DOHH2 (cell line): Measurements from ENCODE around the gene FARP2.
"Not testable (repeated sequence)": the region's sequence is repeated elsewhere in the genome, so short reads cannot be mapped to it uniquely, and the experiment has no call there.

Source experiments
- H3F3A ChIP-seq: fragments of 200-600 bp; sonication (generic), shearing (Covaris generic); 2 replicates; pipeline ENCODE4 v1.6.0; 2016; ENCODE audit warnings: antibody characterized with exemption, mild to moderate bottlenecking; ENCODE audit not compliant: control insufficient read depth, insufficient read depth
- H3K27ac ChIP-seq: fragments of 200-600 bp; sonication (generic); 2 replicates; pipeline ENCODE4 v1.5.1; 2014; ENCODE audit warnings: low read depth, mild to moderate bottlenecking, low read length, moderate library complexity
- H3K27me3 ChIP-seq: fragments of 200-600 bp; sonication (generic); 2 replicates; pipeline ENCODE4 v1.6.1; 2014; ENCODE audit warnings: mild to moderate bottlenecking, low read length, mixed read lengths; ENCODE audit not compliant: control insufficient read depth
- H3K36me3 ChIP-seq: fragments of 200-600 bp; sonication (generic); 2 replicates; pipeline ENCODE4 v1.6.1; 2014; ENCODE audit warnings: mild to moderate bottlenecking, low read length, moderate library complexity, mixed read lengths; ENCODE audit not compliant: control insufficient read depth
- H3K4me1 ChIP-seq: fragments of 200-600 bp; sonication (generic); 2 replicates; pipeline ENCODE4 v1.6.1; 2014; ENCODE audit warnings: mild to moderate bottlenecking, low read length, mixed read lengths; ENCODE audit not compliant: control insufficient read depth
- H3K4me2 ChIP-seq: fragments of 200-600 bp; sonication (generic); 2 replicates; pipeline ENCODE4 v1.6.0; 2014; ENCODE audit warnings: mild to moderate bottlenecking, low read length, moderate library complexity
- H3K4me3 ChIP-seq: fragments of 200-600 bp; sonication (generic); 2 replicates; pipeline ENCODE4 v1.5.1; 2014; ENCODE audit warnings: mild to moderate bottlenecking, low read length, mixed read lengths
- H3K79me2 ChIP-seq: fragments of 200-600 bp; sonication (generic); 2 replicates; pipeline ENCODE4 v1.6.1; 2014; ENCODE audit warnings: mild to moderate bottlenecking, low read length, mixed read lengths; ENCODE audit not compliant: control insufficient read depth
- H3K9me2 ChIP-seq: fragments of 200-600 bp; sonication (generic); replicated peaks from 2 replicates; pipeline ENCODE4 v1.6.1; 2014; ENCODE audit warnings: mild to moderate bottlenecking, low read length, mixed read lengths; ENCODE audit not compliant: control insufficient read depth
- H3K9me3 ChIP-seq: fragments of 200-600 bp; sonication (generic); 2 replicates; pipeline ENCODE4 v1.6.1; 2014; ENCODE audit warnings: antibody characterized with exemption, low read length, mixed read lengths; ENCODE audit not compliant: control insufficient read depth, insufficient read depth
- H4K20me1 ChIP-seq: fragments of 200-600 bp; sonication (generic); 2 replicates; pipeline ENCODE4 v1.6.0; 2014; ENCODE audit warnings: low read depth, mild to moderate bottlenecking, antibody characterized with exemption, low read length, moderate library complexity; ENCODE audit not compliant: control insufficient read depth, insufficient read depth
- EZH2phosphoT487 ChIP-seq: fragments of 200-600 bp; sonication (generic); IDR thresholded peaks from 2 replicates; pipeline ENCODE4 v1.6.1; 2017; ENCODE audit warnings: borderline replicate concordance, mild to moderate bottlenecking, antibody characterized with exemption, low read length, moderate library complexity, mixed read lengths
- TF ChIP-seq, protein P1 (sequence below): fragments of 200-600 bp; sonication (generic); IDR thresholded peaks from one replicate; pipeline ENCODE4 v1.5.1; 2014; ENCODE audit warnings: antibody characterized with exemption, mild to moderate bottlenecking, low read depth, low read length; ENCODE audit not compliant: poor library complexity, severe bottlenecking

FARP2 gene

GRCh38 chr2:241451840-241452506 lies 95.9 kb downstream of the FARP2 start:
- H3K27me3 ChIP-seq: no peaks in the 10 kb centered on the region
- H3K4me2 ChIP-seq: no peak overlapping the region

DNA sequence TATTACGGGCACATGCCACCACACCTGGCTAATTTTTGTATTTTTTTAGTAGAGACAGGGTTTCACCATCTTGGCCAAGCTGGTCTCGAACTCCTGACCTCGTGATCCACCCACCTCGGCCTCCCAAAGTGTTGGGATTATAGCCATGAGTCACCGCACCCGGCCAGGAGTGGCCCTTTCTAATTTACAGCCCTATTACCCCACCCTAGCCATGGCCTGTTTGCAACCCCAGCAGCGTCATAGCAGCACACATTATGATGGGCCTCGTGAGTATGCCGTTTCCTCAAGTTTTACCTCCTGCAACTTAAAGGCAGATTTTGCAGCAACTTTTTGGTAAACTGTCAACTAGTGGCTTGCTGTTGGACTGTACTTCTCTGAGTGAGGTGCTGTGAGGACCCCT lies 97.8 kb downstream of the FARP2 start:
- not testable (repeated sequence) for H3K27ac ChIP-seq, H3F3A ChIP-seq, H3K79me2 ChIP-seq, H3K36me3 ChIP-seq, H3K4me1 ChIP-seq, H3K9me2 ChIP-seq, H3K4me3 ChIP-seq, H4K20me1 ChIP-seq, H3K9me3 ChIP-seq, H3K27me3 ChIP-seq, H3K4me2 ChIP-seq

More at GRCh38 chr2:241451840-241452506, 95.9 kb downstream of the FARP2 start:
- Histone ChIP-seq H3K79me2 (no peaks in the 10 kb centered on the region), H3K4me3 (no peak overlapping the region), H3K36me3 (no peaks in the 10 kb centered on the region), H3K9me2 (no peaks in the 10 kb centered on the region), H4K20me1 (no peaks in the 10 kb centered on the region), H3F3A (0 out of 2 replicates have a peak, but pooled peaks cover 5% of the 10 kb centered on the region), H3K9me3 (no peaks in the 10 kb centered on the region), H3K4me1 (no peaks in the 10 kb centered on the region), H3K27ac (no peak overlapping the region)
- TF ChIP-seq EZH2phosphoT487: no peak
- TF ChIP-seq, protein P1, sequence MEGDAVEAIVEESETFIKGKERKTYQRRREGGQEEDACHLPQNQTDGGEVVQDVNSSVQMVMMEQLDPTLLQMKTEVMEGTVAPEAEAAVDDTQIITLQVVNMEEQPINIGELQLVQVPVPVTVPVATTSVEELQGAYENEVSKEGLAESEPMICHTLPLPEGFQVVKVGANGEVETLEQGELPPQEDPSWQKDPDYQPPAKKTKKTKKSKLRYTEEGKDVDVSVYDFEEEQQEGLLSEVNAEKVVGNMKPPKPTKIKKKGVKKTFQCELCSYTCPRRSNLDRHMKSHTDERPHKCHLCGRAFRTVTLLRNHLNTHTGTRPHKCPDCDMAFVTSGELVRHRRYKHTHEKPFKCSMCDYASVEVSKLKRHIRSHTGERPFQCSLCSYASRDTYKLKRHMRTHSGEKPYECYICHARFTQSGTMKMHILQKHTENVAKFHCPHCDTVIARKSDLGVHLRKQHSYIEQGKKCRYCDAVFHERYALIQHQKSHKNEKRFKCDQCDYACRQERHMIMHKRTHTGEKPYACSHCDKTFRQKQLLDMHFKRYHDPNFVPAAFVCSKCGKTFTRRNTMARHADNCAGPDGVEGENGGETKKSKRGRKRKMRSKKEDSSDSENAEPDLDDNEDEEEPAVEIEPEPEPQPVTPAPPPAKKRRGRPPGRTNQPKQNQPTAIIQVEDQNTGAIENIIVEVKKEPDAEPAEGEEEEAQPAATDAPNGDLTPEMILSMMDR: no peak

GRCh38 chr2:241454837-241455485 lies 98.9 kb downstream of the FARP2 start:
- Histone ChIP-seq H3K36me3 (no peaks in the 10 kb centered on the region), H3K4me2 (no peak overlapping the region), H3K9me3 (no peaks in the 10 kb centered on the region), H4K20me1 (no peaks in the 10 kb centered on the region), H3K27me3 (no peaks in the 10 kb centered on the region), H3K27ac (no peak overlapping the region), H3F3A (0 out of 2 replicates have a peak, but pooled peaks cover 5% of the 10 kb centered on the region), H3K4me3 (no peak overlapping the region), H3K4me1 (no peaks in the 10 kb centered on the region), H3K9me2 (no peaks in the 10 kb centered on the region), H3K79me2 (no peaks in the 10 kb centered on the region)
- TF ChIP-seq EZH2phosphoT487: no peak
- TF ChIP-seq, protein P1: no peak

DNA sequence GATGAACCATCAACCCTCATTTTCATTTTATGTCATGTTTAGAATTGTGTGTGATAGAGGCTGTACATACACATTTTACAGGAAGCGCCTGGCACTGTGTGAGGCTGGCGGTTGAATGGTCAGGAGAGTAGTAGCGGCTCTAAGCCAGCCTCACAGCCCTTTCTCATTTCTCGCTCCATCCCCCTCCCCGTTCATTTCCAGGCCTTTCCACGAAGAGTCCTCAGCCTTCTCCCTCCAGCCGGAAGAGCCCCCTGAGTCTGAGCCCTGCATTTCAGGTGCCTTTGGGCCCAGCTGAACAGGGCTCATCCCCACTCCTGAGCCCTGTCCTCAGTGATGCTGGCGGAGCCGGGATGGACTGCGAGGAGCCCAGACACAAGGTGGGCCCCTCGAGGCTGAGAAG lies 100.5 kb downstream of the FARP2 start:
- H3K4me3 ChIP-seq: no peak overlapping the region
- no peaks in the 10 kb centered on the region for H3K79me2 ChIP-seq
- H3K27ac ChIP-seq: no peak overlapping the region
- no peaks in the 10 kb centered on the region for H3K36me3 ChIP-seq
- H3F3A ChIP-seq: 0 out of 2 replicates have a peak, but pooled peaks cover 5% of the 10 kb centered on the region
- H4K20me1 ChIP-seq: no peaks in the 10 kb centered on the region
- H3K9me3 ChIP-seq: no peaks in the 10 kb centered on the region
- no peaks in the 10 kb centered on the region for H3K4me1 ChIP-seq
- TF ChIP-seq, protein P1: no peak
- TF ChIP-seq EZH2phosphoT487: no peak
- no peaks in the 10 kb centered on the region for H3K9me2 ChIP-seq
- H3K27me3 ChIP-seq: no peaks in the 10 kb centered on the region
- H3K4me2 ChIP-seq: no peak overlapping the region
